Tibial nerve (tissue), 4 donors: ENCODE results near the gene NCAM2. TPM values are rescaled to one million over a fixed set of nuclear protein-coding genes. Genes with fewer than 3 reads are reported as not detected.

Experiments
- DNase-seq, 2 donors: peaks; one replicate each; pipeline ENCODE4 v3.0.0-alpha.2; 2019; ENCODE audit warnings: low spot score in 2 of 2
- H3K27ac ChIP-seq, 4 donors: fragments of 200-600 bp; sonication (generic) in 3 of 4; one replicate each; pipeline ENCODE4 v1.5.1; 2017 to 2019; ENCODE audit warnings: mild to moderate bottlenecking in 1 of 4
- H3K27me3 ChIP-seq, 2 donors: fragments of 200-600 bp; sonication (generic) in 1 of 2; one replicate each; pipeline versions ENCODE4 v1.5.1 to v1.6.0; 2017 to 2019
- H3K36me3 ChIP-seq, 3 donors: fragments of 200-600 bp; sonication (generic); one replicate each; pipeline ENCODE4 v1.5.1; 2018 to 2019
- H3K4me1 ChIP-seq, 4 donors: fragments of 200-600 bp; sonication (generic) in 3 of 4; one replicate each; pipeline ENCODE4 v1.5.1; 2017 to 2019
- H3K4me3 ChIP-seq, 4 donors: fragments of 200-600 bp; sonication (generic) in 3 of 4; one replicate each; pipeline ENCODE4 v1.5.1; 2017 to 2019; ENCODE audit warnings: mild to moderate bottlenecking in 1 of 4, moderate library complexity in 1 of 4
- H3K9me3 ChIP-seq, 4 donors: fragments of 200-600 bp; sonication (generic) in 3 of 4; one replicate each; pipeline ENCODE4 v1.5.1; 2017 to 2019
- CTCF ChIP-seq, 5 experiments: fragments of 200-600 bp in 3 of 5; fragments of 450-650 bp in 2 of 5; sonication (generic) in 3 of 5; IDR thresholded peaks; one replicate each; pipeline ENCODE4 v1.5.1; 2016 to 2019; ENCODE audit warnings: antibody characterized with exemption in 5 of 5, mild to moderate bottlenecking in 3 of 5, moderate library complexity in 2 of 5
- EP300 ChIP-seq, 2 donors: sonication (generic); formaldehyde crosslinking; IDR thresholded peaks; one replicate each; pipeline ENCODE4 v1.6.1; 2017; ENCODE audit warnings: antibody characterized with exemption in 2 of 2, mild to moderate bottlenecking in 1 of 2
- POLR2A ChIP-seq, 2 donors: fragments of 450-650 bp; IDR thresholded peaks; one replicate each; pipeline ENCODE4 v1.6.1; 2017; ENCODE audit warnings: antibody characterized with exemption in 2 of 2, mild to moderate bottlenecking in 2 of 2, moderate library complexity in 2 of 2
- WGBS, 2 donors: methylation state at CpG; one replicate each; pipeline ENCODE4 v1.1.5; 2018; 5-methylcytosine and 5-hydroxymethylcytosine counted together
- total RNA-seq, 4 donors: library from RNA; depleted of rRNA; stranded (reverse); fragments of >200 nt; gene quantifications; one replicate each; pipeline ENCODE4 v1.1.0, GENCODE V29; 2016

The NCAM2 gene
- total RNA-seq, 4 donors from 2014 or later: 15.1 to 29.7 (median 23.9) TPM

DNA sequence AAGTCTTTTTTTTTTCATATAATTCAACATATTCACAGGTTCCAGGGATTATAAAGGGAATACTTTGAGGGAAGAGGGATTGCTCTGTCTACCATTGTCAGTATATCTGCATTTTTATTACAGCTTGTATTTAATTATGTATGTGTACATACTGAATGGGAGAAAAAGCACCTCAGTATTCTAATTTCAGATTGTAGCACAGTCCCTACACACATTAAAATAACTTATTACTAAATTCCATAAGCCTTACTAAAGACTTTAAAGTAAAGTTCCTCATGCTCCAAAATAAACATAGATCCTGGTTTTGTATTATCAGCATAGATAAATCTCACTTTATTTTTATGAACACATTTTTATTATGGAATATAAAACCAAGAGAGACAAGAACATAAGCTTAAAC, 134.2 kb downstream of the NCAM2 start:
- Histone ChIP-seq H3K27ac (no peak overlapping the region), H3K4me3 (no peak overlapping the region), H3K9me3 (no peaks in the 10 kb centered on the region), H3K4me1 (no peaks in the 10 kb centered on the region), H3K27me3 (no peaks in the 10 kb centered on the region), H3K36me3 (no peaks in the 10 kb centered on the region)
- no peak for DNase-seq
- TF ChIP-seq CTCF (IDR thresholded peaks at IDR 0.05): no peak
- no peak for TF ChIP-seq POLR2A (IDR thresholded peaks at IDR 0.05)
- no peak for TF ChIP-seq EP300 (IDR thresholded peaks at IDR 0.05)

GRCh38 chr21:21137986-21138385, 139.8 kb downstream of the NCAM2 start:
- WGBS, 2 donors: 43 to 51% methylated on average over 2 of the region's 2 CpGs
- no peaks in the 10 kb centered on the region for H3K4me1 ChIP-seq
- H3K27ac ChIP-seq: no peak overlapping the region
- H3K9me3 ChIP-seq: peaks cover 0 to 4% (median 0%) of the 10 kb centered on the region in 4 donors
- TF ChIP-seq EP300 (IDR thresholded peaks at IDR 0.05): no peak
- TF ChIP-seq CTCF (IDR thresholded peaks at IDR 0.05): no peak
- no peaks in the 10 kb centered on the region for H3K36me3 ChIP-seq
- DNase-seq: no peak
- H3K27me3 ChIP-seq: no peaks in the 10 kb centered on the region
- no peak overlapping the region for H3K4me3 ChIP-seq

DNA sequence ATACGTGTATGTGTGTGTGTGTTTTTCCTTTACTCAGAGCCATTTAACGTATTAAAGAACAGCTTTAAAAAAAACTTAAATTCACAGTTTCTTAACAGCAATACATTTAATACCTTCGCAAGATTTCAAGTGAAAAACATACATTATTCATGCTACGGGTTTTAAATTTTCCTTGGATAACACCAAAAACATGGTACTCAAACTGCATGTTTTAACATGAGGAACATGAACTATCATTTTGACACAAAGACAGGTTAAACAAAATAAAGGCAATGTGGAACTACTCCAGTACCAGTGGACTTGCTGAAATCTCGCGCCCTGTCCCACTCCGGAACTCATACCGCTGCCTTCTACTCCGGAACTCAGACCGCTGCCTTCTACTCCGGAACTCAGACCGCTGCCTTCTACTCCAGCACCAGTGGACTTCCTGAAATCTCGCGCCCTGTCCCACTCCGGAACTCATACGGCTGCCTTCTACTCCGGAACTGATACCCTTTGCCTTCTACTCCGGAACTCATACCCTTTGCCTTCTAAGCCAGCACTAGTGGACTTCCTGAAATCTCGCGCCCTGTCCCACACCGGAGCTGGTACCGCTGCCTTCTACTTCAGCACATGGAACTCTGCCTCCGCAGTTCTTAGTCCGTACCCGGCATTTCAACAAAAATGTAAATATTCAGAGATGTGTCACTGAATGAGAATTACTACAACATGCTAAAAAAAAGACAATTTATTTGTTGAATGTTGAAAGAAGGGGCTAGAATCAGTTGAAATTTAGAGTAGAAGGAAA, 148.6 kb downstream of the NCAM2 start:
- TF ChIP-seq CTCF (IDR thresholded peaks at IDR 0.05) (no peak), EP300 (IDR thresholded peaks at IDR 0.05) (no peak), POLR2A (IDR thresholded peaks at IDR 0.05) (no peak)
- peaks cover 0 to 8% (median 0%) of the 10 kb centered on the region in 4 donors for H3K9me3 ChIP-seq
- H3K4me3 ChIP-seq: no peak overlapping the region
- no peaks in the 10 kb centered on the region for H3K27me3 ChIP-seq
- no peak overlapping the region for H3K27ac ChIP-seq
- no peaks in the 10 kb centered on the region for H3K4me1 ChIP-seq
- WGBS, 2 donors: 97 to 98% methylated on average over 25 of the region's 25 CpGs
- H3K36me3 ChIP-seq: peaks cover 0 to 11% (median 0%) of the 10 kb centered on the region in 3 donors
- DNase-seq: no peak

DNA sequence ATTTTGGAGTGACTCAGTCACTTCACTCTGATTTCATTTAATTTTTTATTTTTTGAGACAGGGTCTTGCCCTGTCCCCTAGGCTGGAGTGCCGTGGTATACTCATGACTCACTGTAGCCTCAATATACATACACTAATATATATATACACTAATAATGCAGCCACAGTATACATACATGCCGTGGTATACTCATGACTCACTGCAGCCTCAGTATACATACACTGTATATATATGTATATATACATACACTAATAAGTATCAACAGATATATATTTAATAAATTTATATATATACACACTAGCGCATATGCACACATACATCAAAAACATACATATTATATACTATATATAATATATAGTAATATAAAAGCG, 149.2 kb downstream of the NCAM2 start:
- TF ChIP-seq CTCF (IDR thresholded peaks at IDR 0.05) (no peak), POLR2A (IDR thresholded peaks at IDR 0.05) (no peak), EP300 (IDR thresholded peaks at IDR 0.05) (no peak)
- no peak overlapping the region for H3K27ac ChIP-seq
- no peak for DNase-seq
- H3K36me3 ChIP-seq: peaks cover 0 to 11% (median 0%) of the 10 kb centered on the region in 3 donors
- H3K9me3 ChIP-seq: peaks cover 0 to 8% (median 0%) of the 10 kb centered on the region in 4 donors
- no peaks in the 10 kb centered on the region for H3K27me3 ChIP-seq
- WGBS, 2 donors: 96 to 97% methylated on average over 4 of the region's 4 CpGs
- no peak overlapping the region for H3K4me3 ChIP-seq
- no peaks in the 10 kb centered on the region for H3K4me1 ChIP-seq

DNA sequence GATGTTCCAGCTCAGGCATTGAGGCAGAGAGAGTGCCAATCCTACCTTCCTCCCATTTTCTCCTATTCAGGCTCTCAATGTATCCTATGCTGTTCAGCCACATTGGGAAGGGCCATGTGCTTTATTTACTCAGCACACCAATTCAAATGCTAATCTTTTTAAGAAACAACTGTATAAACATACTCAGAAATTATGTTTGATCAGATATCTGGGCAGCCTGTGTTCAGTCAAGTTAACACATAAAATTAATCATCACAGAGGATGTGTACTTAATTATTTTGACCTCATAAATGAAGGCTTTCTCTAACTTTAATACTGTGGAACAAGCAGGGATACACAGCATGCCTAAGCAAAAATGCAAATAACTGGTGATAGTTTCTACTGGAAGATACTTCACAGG, 149.8 kb downstream of the NCAM2 start:
- Histone ChIP-seq H3K36me3 (peaks cover 0 to 11% (median 0%) of the 10 kb centered on the region in 3 donors), H3K27ac (no peak overlapping the region), H3K4me1 (no peaks in the 10 kb centered on the region), H3K9me3 (peaks cover 0 to 3% (median 0%) of the 10 kb centered on the region in 4 donors), H3K27me3 (no peaks in the 10 kb centered on the region), H3K4me3 (no peak overlapping the region)
- TF ChIP-seq EP300 (IDR thresholded peaks at IDR 0.05) (no peak), CTCF (IDR thresholded peaks at IDR 0.05) (no peak), POLR2A (IDR thresholded peaks at IDR 0.05) (no peak)
- DNase-seq: no peak
